H1 (cell line): ENCODE data around the gene CNTROB. TPM values are rescaled to one million over a fixed set of nuclear protein-coding genes. Genes with fewer than 3 reads are reported as not detected.

Experiments used
- CTCF ChIA-PET: fragments of 300-600 bp; sonication (Branson Sonifier 250); formaldehyde crosslinking; loops from one replicate; lab custom pipeline; 2021; ENCODE audit not compliant: partially characterized antibody; lab: Charles Lee
- POLR2A ChIA-PET: fragments of 300-600 bp; sonication (Branson Sonifier 250); formaldehyde crosslinking; loops from one replicate; lab custom pipeline; 2021; ENCODE audit warnings: inconsistent platforms; ENCODE audit not compliant: partially characterized antibody; lab: Charles Lee
- DNase-seq, 2 experiments: peaks; one replicate each; pipeline versions ENCODE4 v3.0.0 to v3.0.0-alpha.2; 2010 to 2022; ENCODE audit warnings: low spot score in 2 of 2, low read depth in 1 of 2, mixed read lengths in 1 of 2
- FAIRE-seq: peaks from 2 replicates; lab custom pipeline; 2011; peaks lifted over from hg19 to GRCh38; lab: Jason Lieb, UNC
- H2AFZ ChIP-seq: 2 replicates; pipeline ENCODE4 v1.8.1; 2012; ENCODE audit warnings: low read length, inconsistent platforms
- H2AK5ac ChIP-seq: 2 replicates; pipeline ENCODE4 v1.6.1; 2013; ENCODE audit warnings: low read depth, low read length
- H2BK120ac ChIP-seq: replicated peaks from 2 replicates; pipeline ENCODE3; 2013; ENCODE audit warnings: low read depth, low read length, inconsistent platforms
- H2BK12ac ChIP-seq: 2 replicates; pipeline ENCODE4 v1.6.1; 2013; ENCODE audit warnings: low read depth, low read length
- H2BK15ac ChIP-seq: 2 replicates; pipeline ENCODE4 v1.6.1; 2013; ENCODE audit warnings: low read length
- H2BK20ac ChIP-seq: 2 replicates; pipeline ENCODE4 v1.6.1; 2013; ENCODE audit warnings: low read length
- H2BK5ac ChIP-seq: 2 replicates; pipeline ENCODE4 v1.6.1; 2013; ENCODE audit warnings: low read depth, low read length
- H3K14ac ChIP-seq: 2 replicates; pipeline ENCODE4 v1.6.1; 2013; ENCODE audit warnings: inconsistent platforms; ENCODE audit not compliant: insufficient read length
- H3K18ac ChIP-seq: 2 replicates; pipeline ENCODE4 v1.6.1; 2013; ENCODE audit warnings: low read length; ENCODE audit errors: extremely low read depth
- H3K23ac ChIP-seq: 2 replicates; pipeline ENCODE4 v1.6.1; 2013; ENCODE audit warnings: inconsistent platforms; ENCODE audit not compliant: insufficient read length
- H3K23me2 ChIP-seq: 2 replicates; pipeline ENCODE4 v1.6.1; 2013; ENCODE audit warnings: low read depth, low read length
- H3K27ac ChIP-seq: 2 replicates; pipeline ENCODE4 v1.6.1; 2011; ENCODE audit warnings: low read depth, low read length, inconsistent platforms
- H3K27me3 ChIP-seq, 4 experiments: replicated peaks in 1 of 4; 1 replicate in 1 of 4; 2 replicates in 3 of 4; pipeline versions ENCODE4 v1.6.1 to v1.8.1; 2011 to 2013; ENCODE audit warnings: low read length in 3 of 4, mild to moderate bottlenecking in 3 of 4, inconsistent platforms in 2 of 4, mixed read lengths in 2 of 4, moderate library complexity in 1 of 4; ENCODE audit not compliant: control insufficient read depth in 3 of 4, insufficient read depth in 3 of 4; ENCODE audit errors: extremely low read depth in 1 of 4
- H3K36me3 ChIP-seq, 4 experiments: 2 replicates each; pipeline versions ENCODE4 v1.6.1 to v1.8.1; 2011 to 2013; ENCODE audit warnings: mild to moderate bottlenecking in 4 of 4, low read length in 3 of 4, moderate library complexity in 2 of 4, control low read depth in 1 of 4, inconsistent platforms in 1 of 4; ENCODE audit not compliant: insufficient read depth in 4 of 4, control insufficient read depth in 2 of 4
- H3K4ac ChIP-seq: replicated peaks from 2 replicates; pipeline ENCODE3; 2013; ENCODE audit warnings: low read length, low read depth, mixed read lengths, inconsistent platforms; ENCODE audit not compliant: insufficient read length
- H3K4me1 ChIP-seq, 4 experiments: replicated peaks in 1 of 4; 1 replicate in 1 of 4; 2 replicates in 3 of 4; pipeline versions ENCODE4 v1.6.1 to v1.8.1; 2011 to 2013; ENCODE audit warnings: low read length in 3 of 4, inconsistent platforms in 2 of 4, mixed read lengths in 1 of 4; ENCODE audit not compliant: insufficient read depth in 4 of 4, control insufficient read depth in 3 of 4
- H3K4me2 ChIP-seq, 2 experiments: 2 replicates each; pipeline versions ENCODE4 v1.6.1 to v1.8.1; 2011 to 2013; ENCODE audit warnings: low read depth in 2 of 2, low read length in 2 of 2, control low read depth in 1 of 2, inconsistent platforms in 1 of 2, mild to moderate bottlenecking in 1 of 2; ENCODE audit not compliant: insufficient read depth in 1 of 2
- H3K4me3 ChIP-seq, 4 experiments: fragments of 200-600, 300-600 bp in 1 of 4; sonication (generic), shearing (Covaris generic), sonication (Bioruptor Twin) in 1 of 4; 2 replicates each; pipeline versions ENCODE4 v1.5.1 to v1.8.1; 2011 to 2016; ENCODE audit warnings: low read length in 4 of 4, low read depth in 3 of 4, control low read depth in 2 of 4, inconsistent platforms in 2 of 4, mild to moderate bottlenecking in 2 of 4, mixed read lengths in 1 of 4, moderate library complexity in 1 of 4; ENCODE audit not compliant: insufficient read depth in 2 of 4; ENCODE audit errors: extremely low read depth in 1 of 4
- H3K56ac ChIP-seq: replicated peaks from 2 replicates; pipeline ENCODE3; 2013; ENCODE audit warnings: low read depth, mild to moderate bottlenecking, mixed read lengths, low read length, inconsistent platforms; ENCODE audit not compliant: insufficient read length
- H3K79me1 ChIP-seq: 2 replicates; pipeline ENCODE4 v1.6.1; 2013; ENCODE audit warnings: low read depth, low read length, control low read depth
- H3K79me2 ChIP-seq, 2 experiments: 2 replicates each; pipeline versions ENCODE4 v1.6.1 to v1.8.1; 2012 to 2013; ENCODE audit warnings: low read length in 2 of 2, mild to moderate bottlenecking in 2 of 2, inconsistent platforms in 1 of 2; ENCODE audit not compliant: insufficient read depth in 2 of 2, control insufficient read depth in 1 of 2
- H3K9ac ChIP-seq, 4 experiments: replicated peaks in 1 of 4; 1 replicate in 1 of 4; 2 replicates in 3 of 4; pipeline versions ENCODE4 v1.6.1 to v1.8.1; 2011 to 2013; ENCODE audit warnings: low read depth in 3 of 4, low read length in 3 of 4, control low read depth in 2 of 4, mild to moderate bottlenecking in 2 of 4, moderate library complexity in 2 of 4, inconsistent platforms in 1 of 4; ENCODE audit errors: extremely low read depth in 1 of 4
- H3K9me3 ChIP-seq, 2 experiments: 2 replicates each; pipeline versions ENCODE4 v1.6.1 to v1.8.1; 2012 to 2013; ENCODE audit warnings: mild to moderate bottlenecking in 2 of 2, moderate library complexity in 2 of 2, control low read depth in 1 of 2, inconsistent platforms in 1 of 2, low read depth in 1 of 2, low read length in 1 of 2, mixed read lengths in 1 of 2; ENCODE audit not compliant: insufficient read depth in 2 of 2
- H4K20me1 ChIP-seq, 2 experiments: replicated peaks in 1 of 2; 2 replicates each; pipeline versions ENCODE3 to v1.8.1; 2011 to 2013; ENCODE audit warnings: inconsistent platforms in 2 of 2, low read length in 2 of 2, mild to moderate bottlenecking in 1 of 2; ENCODE audit not compliant: insufficient read depth in 2 of 2, control insufficient read depth in 1 of 2
- H4K5ac ChIP-seq: 2 replicates; pipeline ENCODE4 v1.6.1; 2013; ENCODE audit warnings: low read length, low read depth, mixed read lengths, inconsistent platforms; ENCODE audit not compliant: insufficient read length
- H4K8ac ChIP-seq: 2 replicates; pipeline ENCODE4 v1.8.0; 2013; ENCODE audit warnings: mild to moderate bottlenecking, moderate library complexity, low read length, inconsistent platforms; ENCODE audit not compliant: insufficient read depth; ENCODE audit errors: extremely low read depth
- H4K91ac ChIP-seq: replicated peaks from 2 replicates; pipeline ENCODE3; 2013; ENCODE audit warnings: low read length, mixed read lengths, inconsistent platforms; ENCODE audit not compliant: insufficient read length
- BRCA1 ChIP-seq: IDR thresholded peaks from 2 replicates; pipeline ENCODE4 v1.6.1; 2012; ENCODE audit warnings: low read depth, low read length, improper control_type of control experiment
- CBX8 ChIP-seq: fragments of 300-800, 300-1000 bp; sonication (generic); IDR thresholded peaks from 2 replicates; pipeline ENCODE4 v1.7.1; 2016; ENCODE audit warnings: low read depth, low read length, borderline replicate concordance
- CEBPB ChIP-seq: IDR thresholded peaks from 2 replicates; pipeline ENCODE4 v1.6.1; 2012; ENCODE audit warnings: low read depth, low read length
- FOSL1 ChIP-seq: IDR thresholded peaks from 2 replicates; pipeline ENCODE4 v1.6.1; 2011; ENCODE audit warnings: mild to moderate bottlenecking, low read depth, low read length, moderate library complexity; ENCODE audit not compliant: insufficient read depth
- JUN ChIP-seq: IDR thresholded peaks from 2 replicates; pipeline ENCODE4 v1.6.1; 2011; ENCODE audit warnings: low read depth, mild to moderate bottlenecking, improper control_type of control experiment, low read length
- KDM4A ChIP-seq: IDR thresholded peaks from one replicate; pipeline ENCODE4 v1.7.1; 2012; ENCODE audit warnings: low read depth, mild to moderate bottlenecking, moderate library complexity, low read length, inconsistent platforms; ENCODE audit not compliant: severe bottlenecking
- NANOG ChIP-seq: IDR thresholded peaks from 2 replicates; pipeline ENCODE4 v1.6.1; 2011; ENCODE audit warnings: low read length, low read depth, mild to moderate bottlenecking, inconsistent platforms; ENCODE audit not compliant: insufficient read depth, poor library complexity, severe bottlenecking
- RAD21 ChIP-seq, 2 experiments: IDR thresholded peaks in 1 of 2; conservative IDR thresholded peaks in 1 of 2; 2 replicates each; pipeline ENCODE4 v1.6.1; 2011; ENCODE audit warnings: low read depth in 2 of 2, low read length in 2 of 2, improper control_type of control experiment in 1 of 2, inconsistent platforms in 1 of 2, mild to moderate bottlenecking in 1 of 2, moderate library complexity in 1 of 2
- SIN3A ChIP-seq, 2 experiments: IDR thresholded peaks in 1 of 2; conservative IDR thresholded peaks in 1 of 2; 2 replicates each; pipeline ENCODE4 v1.6.1; 2011 to 2012; ENCODE audit warnings: low read length in 2 of 2, improper control_type of control experiment in 1 of 2, low read depth in 1 of 2, mild to moderate bottlenecking in 1 of 2
- SP2 ChIP-seq: IDR thresholded peaks from 2 replicates; pipeline ENCODE4 v1.6.1; 2012; ENCODE audit warnings: mild to moderate bottlenecking, low read length, inconsistent platforms
- SP4 ChIP-seq: IDR thresholded peaks from 2 replicates; pipeline ENCODE4 v1.6.1; 2012; ENCODE audit warnings: low read length, inconsistent platforms
- TBP ChIP-seq: IDR thresholded peaks from 2 replicates; pipeline ENCODE4 v1.6.1; 2011; ENCODE audit warnings: low read depth, low read length, improper control_type of control experiment
- TCF12 ChIP-seq: IDR thresholded peaks from 2 replicates; pipeline ENCODE4 v1.6.1; 2011; ENCODE audit warnings: low read depth, mild to moderate bottlenecking, low read length
- TEAD4 ChIP-seq: IDR thresholded peaks from 2 replicates; pipeline ENCODE4 v1.6.1; 2012; ENCODE audit warnings: low read depth, low read length, inconsistent platforms, mixed read lengths
- WGBS, 2 experiments: shearing (Covaris generic) in 1 of 2; methylation state at CpG; one replicate each; pipeline versions ENCODE4 v1.1.6 to v1.1.7; 2013 to 2015; ENCODE audit warnings: low lambda C conversion rate in 2 of 2, mixed read lengths in 2 of 2, inconsistent platforms in 1 of 2, low coverage in 1 of 2, missing lambda C conversion rate in 1 of 2; ENCODE audit not compliant: insufficient replicate concordance in 2 of 2, insufficient coverage in 1 of 2, insufficient read length in 1 of 2; ENCODE audit errors: extremely low coverage in 1 of 2, missing lambda C conversion rate in 1 of 2; 5-methylcytosine and 5-hydroxymethylcytosine counted together
- polyA plus RNA-seq, 7 experiments: library from polyadenylated mRNA; depleted of rRNA in 3 of 7; stranded (reverse) in 5 of 7; unstranded in 2 of 7; fragments of >200 nt in 5 of 7; fragments of 200-250 nt in 2 of 7; gene quantifications; 1 replicate in 5 of 7; 2 replicates in 1 of 7; 4 replicates in 1 of 7; pipeline versions ENCODE4 v1.2.1 to v1.2.3, GENCODE V29; 2011 to 2013; ENCODE audit warnings: missing spikeins in 2 of 7, mixed read lengths in 2 of 7
- total RNA-seq: library from RNA; stranded (reverse); fragmentation: NEBNext Ultra II Directional; extraction: Animal tissue kit (Norgen Biotek cat#: 25700); gene quantifications from 2 replicates; pipeline ENCODE4 v1.2.1, GENCODE V29; 2021

CNTROB gene
- total and polyA plus RNA-seq, 2 of the 8 experiments (the other 6 are each of a cell fraction or from before 2014, with no cell fraction given) = 20.5 to 31.9 TPM

GRCh38 chr17:7887038-7887481 is 44.9 kb upstream of the CNTROB start:
- H2AFZ ChIP-seq = no peak overlapping the region
- no peak overlapping the region for H2BK12ac ChIP-seq
- peaks cover 24% of the 10 kb centered on the region for H3K23me2 ChIP-seq
- H3K27me3 ChIP-seq = peaks cover 0 to 10% (median 3%) of the 10 kb centered on the region in 4 experiments; a peak in 3 of 7 replicates
- H4K91ac ChIP-seq = no peak overlapping the region
- no peak overlapping the region for H3K23ac ChIP-seq
- no peak overlapping the region for H2BK5ac ChIP-seq
- no peak overlapping the region for H2BK20ac ChIP-seq
- no peaks in the 10 kb centered on the region for H4K20me1 ChIP-seq
- no peak overlapping the region for H3K14ac ChIP-seq
- CTCF ChIA-PET = no interaction called here
- H3K79me2 ChIP-seq = no peaks in the 10 kb centered on the region
- no peak overlapping the region; the same call in 1 of the 2 replicates for H3K18ac ChIP-seq
- POLR2A ChIA-PET = no interaction called here
- no peak overlapping the region for H2BK120ac ChIP-seq
- no peak for DNase-seq
- no peak overlapping the region for H2BK15ac ChIP-seq
- H3K27ac ChIP-seq = no peak overlapping the region
- no peaks in the 10 kb centered on the region for H3K79me1 ChIP-seq
- no peak overlapping the region for H4K8ac ChIP-seq
- H3K4me2 ChIP-seq = peak overlapping the region; percentile 82 to 100
- H4K5ac ChIP-seq = no peak overlapping the region
- peaks cover 0 to 4% (median 0%) of the 10 kb centered on the region in 4 experiments; a peak in 1 of 8 replicates for H3K36me3 ChIP-seq
- H3K56ac ChIP-seq = no peak overlapping the region
- no peak overlapping the region; the same call in 1 of the 2 replicates for H2AK5ac ChIP-seq
- peaks cover 9 to 30% (median 17%) of the 10 kb centered on the region in 4 experiments for H3K4me1 ChIP-seq
- no peak for FAIRE-seq
- 11% methylated on average over 8 of the region's 8 CpGs; no CpG with 5 or more reads in 1 of the 2 experiments for WGBS, 2 experiments
- peak overlapping the region; percentile 52 to 83 (median 70); a peak in 5 of 8 replicates for H3K4me3 ChIP-seq
- H3K4ac ChIP-seq = no peak overlapping the region
- H3K9ac ChIP-seq = no peak overlapping the region; a peak in 1 of 7 replicates
- H3K9me3 ChIP-seq = no peaks in the 10 kb centered on the region
- TF ChIP-seq NANOG (no peak), SIN3A (conservative IDR thresholded peaks at IDR 0.05 in 1 of 2, IDR thresholded peaks at IDR 0.05 in 1 of 2; ENCODE audit: low read depth in 1 of 2, low read length in 2 of 2) (no peak), TEAD4 (no peak), RAD21 (IDR thresholded peaks at IDR 0.05 in 1 of 2, conservative IDR thresholded peaks at IDR 0.05 in 1 of 2; ENCODE audit: low read depth in 2 of 2, low read length in 2 of 2) (no peak), SP2 (no peak), SP4 (no peak; the same call in 1 of the 2 replicates), JUN (no peak), BRCA1 (no peak), TCF12 (no peak), CEBPB (no peak), CBX8 (no peak), TBP (no peak), FOSL1 (no peak), KDM4A (no peak)
